ENCODE results near the gene KLHL6. TPM values are rescaled to one million over a fixed set of nuclear protein-coding genes. Genes with fewer than 3 reads are reported as not detected.
A peak's percentile ranks its signal among the peaks of the same experiment; 100 is the strongest.
"Not testable (repeated sequence)": the region's sequence is repeated elsewhere in the genome, so short reads cannot be mapped to it uniquely, and the experiment has no call there.

The KLHL6 gene
- polyA plus RNA-seq, 6 donors from 2014 or later: 5.0 to 22.1 (median 12.7) TPM

DNA sequence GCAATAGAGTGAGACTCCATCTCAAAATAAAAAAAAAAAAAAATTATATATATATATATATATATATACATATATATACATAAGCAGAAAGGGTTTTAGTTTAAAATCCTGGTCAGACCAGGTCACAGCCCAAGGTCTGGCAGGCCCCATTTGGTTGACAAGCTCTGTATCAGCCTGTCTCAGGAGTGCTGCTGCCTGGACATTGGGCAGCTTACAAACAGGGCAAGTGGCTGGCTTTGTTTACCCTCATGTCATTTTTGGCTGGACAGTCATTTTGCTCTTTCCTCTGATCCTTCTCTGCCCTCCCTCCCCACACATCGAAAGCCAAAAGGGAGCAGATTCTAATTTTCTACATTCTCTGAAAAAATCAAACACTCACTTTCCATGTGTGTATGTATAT lies 26.7 kb upstream of the KLHL6 start:
- Mint-ChIP-seq H3K4me3 (no peak overlapping the region), H3K4me1 (peaks cover 16 to 35% (median 25%) of the 10 kb centered on the region in 3 donors), H3K36me3 (no peaks in the 10 kb centered on the region), H3K9me3 (no peaks in the 10 kb centered on the region), H3K27ac (no peak overlapping the region), H3K27me3 (peaks cover 9 to 27% (median 11%) of the 10 kb centered on the region in 3 donors)
- DNase-seq: no peak
- ATAC-seq (ENCODE audit: low read depth in 2 of 2): no peak

DNA sequence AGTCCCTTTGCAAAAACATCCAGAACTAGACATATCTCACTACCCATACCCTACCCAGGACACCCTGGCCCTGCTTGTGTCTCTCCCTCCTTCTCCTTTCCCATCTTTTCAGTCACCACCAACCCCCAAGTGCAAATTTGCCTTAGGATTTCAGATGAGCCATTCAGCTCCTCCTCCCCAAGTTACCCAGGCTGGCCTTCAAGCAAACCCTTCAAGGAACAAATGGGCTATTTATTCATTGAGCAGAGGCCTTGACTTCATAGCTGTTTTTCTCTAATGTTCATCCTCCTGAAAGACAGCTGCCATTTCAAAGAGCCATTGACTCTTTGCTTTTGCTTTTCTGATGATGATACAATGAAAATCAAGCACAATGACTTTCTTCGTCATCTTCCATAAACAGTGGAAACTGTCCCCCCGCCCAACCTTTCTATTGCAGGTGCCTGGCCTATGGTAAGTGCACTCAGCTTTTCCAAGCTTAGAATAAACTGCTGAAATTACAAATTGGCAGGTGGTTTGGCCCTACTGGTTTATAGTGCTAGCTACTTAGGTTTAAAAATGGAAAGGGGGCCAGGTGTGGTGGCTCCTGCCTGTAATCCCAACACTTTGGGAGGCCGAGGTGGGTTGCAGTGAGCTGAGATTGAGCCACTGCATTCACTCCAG lies 26.1 kb upstream of the KLHL6 start:
- no peaks in the 10 kb centered on the region for H3K36me3 Mint-ChIP-seq
- peaks cover 11 to 28% (median 14%) of the 10 kb centered on the region in 3 donors for H3K27me3 Mint-ChIP-seq
- DNase-seq (no peak), ATAC-seq (ENCODE audit: low read depth in 2 of 2) (no peak)
- peak overlapping the region in 2 of 8 donors; percentile 25 to 48 for H3K4me3 Mint-ChIP-seq
- H3K9me3 Mint-ChIP-seq: no peaks in the 10 kb centered on the region
- H3K27ac Mint-ChIP-seq: peak overlapping the region in 1 of 6 donors; percentile 65
- H3K4me1 Mint-ChIP-seq: peaks cover 13 to 31% (median 23%) of the 10 kb centered on the region in 3 donors

DNA sequence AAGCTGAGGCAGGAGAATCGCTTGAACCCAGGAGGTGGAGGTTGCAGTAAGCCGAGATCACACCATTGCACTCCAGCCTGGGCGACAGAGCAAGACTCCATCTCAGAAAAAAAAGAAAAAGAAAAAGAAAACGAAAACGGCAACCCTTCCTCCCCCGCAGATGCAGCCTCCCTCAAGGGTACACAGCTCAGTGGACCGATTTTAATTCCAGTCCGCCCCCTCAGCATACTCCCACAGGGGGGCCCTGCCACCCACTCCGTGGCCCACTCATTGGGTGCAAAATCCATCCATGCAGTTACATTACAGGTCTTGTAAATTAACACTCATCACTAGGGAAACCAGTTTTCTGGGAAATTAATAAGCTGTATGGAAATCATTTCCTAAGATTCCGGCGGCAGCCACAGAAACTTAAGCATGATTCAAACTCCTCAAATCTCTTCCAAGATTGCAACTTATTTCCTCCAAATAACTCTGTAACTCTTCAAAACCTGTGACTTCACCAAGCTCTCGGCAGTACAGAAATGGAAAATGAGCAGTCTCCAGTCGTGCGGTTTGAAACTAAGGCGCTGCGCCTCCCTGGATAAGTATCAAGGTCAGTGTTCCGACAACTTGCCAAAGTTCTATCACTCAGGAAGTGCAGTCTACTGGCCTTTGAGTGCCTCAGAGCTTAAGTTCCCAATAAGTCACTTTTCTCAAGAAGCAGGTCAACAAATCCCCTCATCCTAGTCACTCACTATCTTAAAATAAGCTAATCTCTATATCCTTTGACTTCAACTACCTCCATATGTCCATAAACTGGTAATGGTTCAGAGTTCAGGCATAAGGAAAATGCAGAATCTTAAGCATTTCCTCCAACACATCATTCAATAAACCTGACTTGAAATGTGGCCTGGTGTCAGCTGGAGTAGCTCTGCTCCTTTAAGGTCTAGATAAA lies 24.7 kb upstream of the KLHL6 start:
- H3K27ac Mint-ChIP-seq: peak overlapping the region in 1 of 6 donors; percentile 75
- H3K4me3 Mint-ChIP-seq: peak overlapping the region in 7 of 8 donors; percentile 16 to 81 (median 43)
- DNase-seq (no peak), ATAC-seq (ENCODE audit: low read depth in 2 of 2) (peak; percentile 28 to 57)
- H3K9me3 Mint-ChIP-seq: no peaks in the 10 kb centered on the region
- H3K4me1 Mint-ChIP-seq: peaks cover 14 to 28% (median 24%) of the 10 kb centered on the region in 3 donors
- H3K27me3 Mint-ChIP-seq: peaks cover 11 to 29% (median 20%) of the 10 kb centered on the region in 3 donors
- H3K36me3 Mint-ChIP-seq: no peaks in the 10 kb centered on the region

DNA sequence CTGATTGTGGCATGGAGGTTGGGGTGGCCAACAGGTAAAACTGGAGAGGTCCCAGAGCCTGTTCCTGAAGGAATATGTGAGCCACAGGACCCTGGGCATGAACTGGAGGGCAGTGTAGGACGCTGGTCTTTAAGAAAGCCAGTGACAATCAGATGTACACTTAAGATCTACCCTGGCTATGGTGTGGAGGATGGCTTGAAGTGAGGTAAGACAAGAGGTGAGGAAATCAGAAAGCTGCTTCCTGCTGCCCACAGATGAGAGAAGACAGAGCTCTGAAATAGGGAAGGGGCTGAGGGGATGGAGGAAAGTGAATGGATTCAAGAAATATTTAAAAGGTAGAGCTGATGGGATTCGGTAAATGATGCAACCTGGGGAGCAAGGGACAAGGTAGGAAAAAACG lies 22.7 kb upstream of the KLHL6 start:
- Mint-ChIP-seq H3K27me3 (peaks cover 11 to 29% (median 20%) of the 10 kb centered on the region in 3 donors), H3K4me3 (peak overlapping the region in 1 of 8 donors; percentile 1), H3K27ac (peak overlapping the region in 2 of 6 donors; percentile 17 to 41), H3K4me1 (peaks cover 14 to 28% (median 24%) of the 10 kb centered on the region in 3 donors), H3K36me3 (no peaks in the 10 kb centered on the region), H3K9me3 (no peaks in the 10 kb centered on the region)
- no peak for DNase-seq
- ATAC-seq (ENCODE audit: low read depth in 2 of 2): no peak

DNA sequence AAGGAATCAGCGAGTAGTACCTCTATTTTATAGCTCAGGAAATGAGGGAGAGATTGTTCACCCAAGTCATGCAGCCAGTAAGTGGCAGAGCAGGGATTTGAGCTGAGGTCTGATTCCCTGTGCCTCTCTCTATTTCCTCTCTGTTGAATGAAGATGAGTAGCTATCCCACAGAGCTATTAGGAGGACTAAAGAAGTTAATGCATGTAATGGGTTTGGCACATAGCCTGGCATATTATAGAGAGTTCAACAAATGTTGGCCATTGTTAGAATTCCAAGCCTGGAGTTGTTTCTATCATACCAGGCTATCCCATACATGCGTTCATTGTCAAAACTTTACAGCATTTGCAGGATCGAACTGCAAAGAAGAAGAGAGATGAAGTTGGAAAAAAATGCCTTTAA lies 21.8 kb upstream of the KLHL6 start:
- DNase-seq (no peak), ATAC-seq (ENCODE audit: low read depth in 2 of 2) (no peak)
- Mint-ChIP-seq H3K27me3 (peaks cover 11 to 29% (median 20%) of the 10 kb centered on the region in 3 donors), H3K4me1 (peaks cover 14 to 28% (median 24%) of the 10 kb centered on the region in 3 donors), H3K9me3 (no peaks in the 10 kb centered on the region), H3K4me3 (no peak overlapping the region), H3K36me3 (no peaks in the 10 kb centered on the region), H3K27ac (no peak overlapping the region)

DNA sequence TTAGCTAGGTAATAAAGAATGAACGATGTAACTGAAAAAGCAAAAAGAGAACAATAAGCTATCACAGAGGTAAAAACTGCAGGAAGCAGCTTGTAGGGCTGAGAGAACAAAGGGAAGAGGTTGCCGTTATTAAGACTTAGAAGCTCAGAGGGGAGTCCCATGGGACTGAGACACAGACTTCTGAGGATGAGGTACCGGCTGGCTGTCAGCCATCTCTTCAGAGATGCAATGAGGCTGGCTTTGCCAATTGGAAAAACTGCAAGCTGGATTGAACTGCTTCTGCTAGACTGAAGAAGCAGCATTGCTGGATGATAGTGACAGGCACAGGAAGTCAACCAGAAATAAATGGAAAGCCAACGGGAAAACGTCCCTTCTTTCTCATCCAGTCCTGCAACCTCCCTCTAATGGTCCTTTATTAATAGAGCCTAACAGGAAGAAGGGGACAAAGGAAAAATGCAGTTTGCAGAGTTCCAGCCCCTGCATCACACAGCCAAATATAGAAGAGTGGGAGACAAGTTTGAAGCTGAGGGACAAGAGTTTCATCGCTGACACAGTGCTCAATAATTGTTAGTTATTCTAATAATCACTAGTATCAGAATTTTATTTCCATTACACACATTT lies 21.1 kb upstream of the KLHL6 start:
- H3K9me3 Mint-ChIP-seq: no peaks in the 10 kb centered on the region
- peaks cover 11 to 29% (median 20%) of the 10 kb centered on the region in 3 donors for H3K27me3 Mint-ChIP-seq
- H3K27ac Mint-ChIP-seq: peak overlapping the region in 1 of 6 donors; percentile 64
- peak; percentile 64 to 65 for ATAC-seq (ENCODE audit: low read depth in 2 of 2)
- no peaks in the 10 kb centered on the region for H3K36me3 Mint-ChIP-seq
- peaks cover 14 to 28% (median 24%) of the 10 kb centered on the region in 3 donors for H3K4me1 Mint-ChIP-seq
- peak overlapping the region in 1 of 8 donors; percentile 36 for H3K4me3 Mint-ChIP-seq
- DNase-seq: no peak

DNA sequence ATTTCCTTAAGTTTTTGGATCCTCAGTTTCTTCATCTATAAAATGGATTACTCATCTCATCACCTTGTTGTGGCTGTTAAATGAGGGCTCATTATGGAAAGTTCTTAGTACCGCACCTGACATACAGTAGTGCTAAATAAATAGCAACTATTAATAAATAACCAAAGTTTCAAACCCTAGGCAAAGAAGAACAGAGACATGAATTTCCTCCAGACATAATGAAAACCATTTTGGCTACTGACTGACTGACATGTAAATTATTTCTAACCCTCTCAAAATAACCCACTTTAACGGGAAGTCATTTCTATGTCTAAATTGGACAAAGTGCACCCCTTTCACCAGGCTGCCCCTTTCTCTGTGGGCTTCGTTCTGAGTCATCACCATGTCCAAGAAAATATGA lies 17.4 kb upstream of the KLHL6 start:
- Mint-ChIP-seq H3K27ac (no peak overlapping the region), H3K9me3 (no peaks in the 10 kb centered on the region), H3K36me3 (no peaks in the 10 kb centered on the region), H3K4me1 (peaks cover 9 to 10% (median 9%) of the 10 kb centered on the region in 3 donors), H3K27me3 (peaks cover 4 to 21% (median 14%) of the 10 kb centered on the region in 3 donors), H3K4me3 (no peak overlapping the region)
- DNase-seq (no peak), ATAC-seq (ENCODE audit: low read depth in 2 of 2) (no peak)

DNA sequence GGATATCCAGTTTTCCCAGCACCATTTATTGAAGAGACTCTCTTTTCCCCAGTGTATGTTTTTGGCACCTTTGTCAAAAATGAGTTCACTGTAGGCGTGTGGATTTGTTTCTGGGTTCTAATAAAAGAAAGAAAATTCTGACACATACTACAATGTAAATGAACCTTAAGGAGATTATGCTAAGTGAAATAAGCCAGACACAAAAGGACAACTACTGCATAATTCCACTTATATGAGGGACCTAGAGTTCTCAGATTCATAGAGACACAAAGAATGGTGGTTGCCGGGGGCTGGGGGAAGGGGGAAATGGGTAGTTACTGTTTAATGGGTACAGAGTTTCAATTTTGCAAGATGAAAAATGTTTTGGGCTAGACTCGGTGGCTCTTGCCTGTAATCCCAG lies 14.7 kb upstream of the KLHL6 start:
- H3K36me3 Mint-ChIP-seq; ATAC-seq (ENCODE audit: low read depth in 2 of 2); DNase-seq; H3K9me3 Mint-ChIP-seq; H3K27ac Mint-ChIP-seq; H3K4me1 Mint-ChIP-seq: not testable (repeated sequence)
- Mint-ChIP-seq H3K4me3 (peak overlapping the region in 1 of 8 donors; percentile 55), H3K27me3 (peaks cover 0 to 15% (median 8%) of the 10 kb centered on the region in 3 donors)

DNA sequence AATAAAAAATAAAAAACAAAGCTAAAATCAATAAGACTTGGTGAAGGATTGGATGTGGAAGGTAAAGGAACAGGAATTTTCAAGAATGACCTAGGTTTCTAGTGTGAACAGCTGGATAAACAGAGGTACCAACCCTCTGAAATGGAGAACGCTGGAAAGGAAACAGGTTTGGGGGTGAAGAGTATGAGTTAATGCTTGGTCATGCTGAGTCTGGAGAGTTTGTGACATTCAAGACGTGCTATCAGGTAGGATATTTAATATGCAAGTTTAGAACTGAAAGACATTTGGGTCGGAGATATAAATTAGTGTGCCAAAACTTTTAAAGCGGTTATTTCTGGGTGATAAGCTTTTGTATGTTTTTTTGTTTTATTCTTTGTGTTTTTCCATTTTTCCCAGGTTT lies 11.4 kb upstream of the KLHL6 start:
- ATAC-seq (ENCODE audit: low read depth in 2 of 2): no peak
- Mint-ChIP-seq H3K9me3 (peaks cover 0 to 1% (median 0%) of the 10 kb centered on the region in 7 donors), H3K27me3 (peaks cover 0 to 23% (median 8%) of the 10 kb centered on the region in 3 donors)

DNA sequence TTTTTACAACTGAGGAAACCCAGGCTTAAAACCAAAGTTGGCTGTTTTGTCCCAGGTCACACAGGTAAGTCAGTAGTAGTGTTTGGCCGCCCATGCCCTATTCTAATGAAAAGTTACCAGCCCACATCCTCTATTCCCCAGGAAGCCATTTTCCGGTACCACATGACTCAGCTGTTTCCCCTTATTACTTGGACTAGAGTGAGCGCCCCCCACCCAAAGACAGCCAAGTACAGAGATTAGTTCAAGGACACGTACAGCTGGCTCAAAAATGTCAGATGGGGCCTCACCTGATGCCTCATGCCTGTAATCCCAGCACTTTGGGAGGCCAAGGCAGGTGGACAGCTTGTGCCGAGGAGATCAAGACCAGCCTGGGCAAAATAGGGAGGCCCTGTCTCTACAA lies 8.5 kb upstream of the KLHL6 start:
- Mint-ChIP-seq H3K27me3 (peaks cover 0 to 14% (median 8%) of the 10 kb centered on the region in 3 donors), H3K4me1 (peaks cover 0 to 6% (median 0%) of the 10 kb centered on the region in 3 donors), H3K9me3 (peaks cover 0 to 1% (median 0%) of the 10 kb centered on the region in 7 donors), H3K36me3 (no peaks in the 10 kb centered on the region), H3K4me3 (no peak overlapping the region), H3K27ac (no peak overlapping the region)
- DNase-seq (no peak), ATAC-seq (ENCODE audit: low read depth in 2 of 2) (no peak)

More for the DNA sequence above, 11.4 kb upstream of the KLHL6 start:
- Mint-ChIP-seq H3K36me3 (no peaks in the 10 kb centered on the region), H3K4me1 (peaks cover 0 to 6% (median 0%) of the 10 kb centered on the region in 3 donors), H3K4me3 (no peak overlapping the region), H3K27ac (no peak overlapping the region)
- DNase-seq: no peak

DNA sequence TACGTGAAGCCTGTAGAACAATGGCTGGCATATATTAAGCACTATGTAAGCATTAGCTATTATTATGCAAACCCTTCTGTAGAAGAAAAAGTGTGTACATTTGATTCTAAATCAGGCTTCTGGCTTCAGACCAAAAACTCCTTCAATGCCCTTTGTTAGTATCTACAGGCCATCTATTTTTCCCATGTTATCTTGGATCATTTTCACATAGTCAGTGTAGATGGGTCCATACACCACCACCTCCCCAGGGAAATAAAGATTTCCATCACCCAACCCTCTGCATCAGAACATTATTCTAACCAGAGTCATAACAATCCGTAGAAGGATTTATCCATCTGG lies 8.0 kb upstream of the KLHL6 start:
- DNase-seq (no peak), ATAC-seq (ENCODE audit: low read depth in 2 of 2) (no peak)
- H3K36me3 Mint-ChIP-seq: no peaks in the 10 kb centered on the region
- no peak overlapping the region for H3K27ac Mint-ChIP-seq
- H3K4me3 Mint-ChIP-seq: no peak overlapping the region
- peaks cover 0 to 6% (median 0%) of the 10 kb centered on the region in 3 donors for H3K4me1 Mint-ChIP-seq
- peaks cover 0 to 14% (median 8%) of the 10 kb centered on the region in 3 donors for H3K27me3 Mint-ChIP-seq
- H3K9me3 Mint-ChIP-seq: peaks cover 0 to 1% (median 0%) of the 10 kb centered on the region in 7 donors

DNA sequence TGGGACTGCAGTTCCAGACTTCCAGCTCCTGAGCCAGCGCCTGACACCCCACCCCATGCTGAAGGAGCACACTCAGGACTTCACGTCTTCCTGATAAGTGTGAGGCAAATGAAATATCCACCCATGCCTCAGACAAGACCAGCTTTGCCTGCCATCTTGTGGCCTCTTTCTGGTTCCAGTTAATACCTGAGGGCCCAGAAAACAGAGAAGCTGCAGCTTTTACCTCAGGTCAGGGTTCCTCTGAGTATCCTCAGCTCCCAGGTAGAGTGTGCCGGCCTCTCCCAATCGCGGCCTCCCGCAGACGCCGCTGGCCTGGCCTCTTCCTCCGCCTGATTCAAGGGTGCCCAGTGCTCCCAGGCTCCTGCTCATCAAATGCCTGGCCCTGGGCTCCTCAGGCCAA lies 5.1 kb upstream of the KLHL6 start:
- Mint-ChIP-seq H3K4me1 (peaks cover 7 to 17% (median 11%) of the 10 kb centered on the region in 3 donors), H3K9me3 (no peaks in the 10 kb centered on the region), H3K4me3 (no peak overlapping the region), H3K27ac (no peak overlapping the region), H3K36me3 (no peaks in the 10 kb centered on the region), H3K27me3 (peaks cover 0 to 8% (median 0%) of the 10 kb centered on the region in 3 donors)
- DNase-seq (no peak), ATAC-seq (ENCODE audit: low read depth in 2 of 2) (no peak)

DNA sequence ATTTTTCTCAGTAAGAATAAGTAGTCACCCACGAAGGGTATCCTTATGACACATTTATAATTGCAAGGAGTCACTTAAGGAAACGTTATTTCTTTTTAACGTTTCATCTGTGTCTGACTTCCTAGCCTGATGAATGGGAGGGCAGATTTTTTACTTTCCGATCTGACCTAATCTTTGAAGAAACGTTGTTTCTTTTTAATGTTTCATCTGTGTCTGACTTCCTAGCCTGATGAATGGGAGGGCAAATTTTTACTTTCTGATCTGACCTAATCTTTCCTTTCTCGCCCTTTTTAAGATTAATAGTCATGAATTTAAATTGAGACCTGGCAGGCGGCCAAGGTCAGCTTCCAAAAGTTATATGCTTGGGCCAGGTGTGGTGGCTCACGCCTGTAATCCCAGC lies 3.0 kb upstream of the KLHL6 start:
- Mint-ChIP-seq H3K36me3 (no peaks in the 10 kb centered on the region), H3K27ac (peak overlapping the region in 1 of 6 donors; percentile 52), H3K9me3 (no peaks in the 10 kb centered on the region), H3K4me1 (peaks cover 25 to 30% (median 28%) of the 10 kb centered on the region in 3 donors), H3K27me3 (peaks cover 0 to 8% (median 0%) of the 10 kb centered on the region in 3 donors), H3K4me3 (no peak overlapping the region)
- no peak for DNase-seq
- no peak for ATAC-seq (ENCODE audit: low read depth in 2 of 2)

Data from naive B cell (primary cell).